OCI-LY3 (cell line): ENCODE data around the gene UNC79.

Experiments used
- CTCF ChIP-seq: fragments of 200-600, 300-600 bp; sonication (generic); IDR thresholded peaks from 2 replicates; pipeline ENCODE4 v1.5.1; 2014; ENCODE audit warnings: antibody characterized with exemption, low read length, low read depth
- EZH2phosphoT487 ChIP-seq: fragments of 200-600 bp; shearing (Covaris generic); IDR thresholded peaks from 2 replicates; pipeline ENCODE4 v1.6.1; 2018; ENCODE audit warnings: antibody characterized with exemption, mixed run types, low read depth

GRCh38 chr14:93691042-93691780 is 260.5 kb downstream of the UNC79 start:
- TF ChIP-seq CTCF (no peak), EZH2phosphoT487 (no peak)
